Right cardiac atrium (tissue), 5 donors: Measurements from ENCODE around the gene C1QTNF3. TPM values are rescaled to one million over a fixed set of nuclear protein-coding genes. Genes with fewer than 3 reads are reported as not detected.

Experiments
- ATAC-seq, 2 donors: fragments of 200-7000 bp; cut with Tn5 transposase; one replicate each; pipeline versions ENCODE4 v1.8.0 to v1.9.1; 2020; ENCODE audit warnings: moderate library complexity in 2 of 2, mild to moderate bottlenecking in 1 of 2
- DNase-seq, 3 donors: peaks; one replicate each; pipeline ENCODE4 v3.0.0-alpha.2; 2020
- H3K27ac ChIP-seq: one replicate; pipeline ENCODE4 v1.5.1; 2013; ENCODE audit warnings: mild to moderate bottlenecking, low read length, control low read depth, moderate library complexity
- H3K27me3 ChIP-seq: one replicate; pipeline ENCODE4 v1.6.1; 2013; ENCODE audit not compliant: control insufficient read depth, insufficient read depth
- H3K4me1 ChIP-seq: one replicate; pipeline ENCODE4 v1.6.1; 2013; ENCODE audit warnings: low read length; ENCODE audit not compliant: control insufficient read depth, insufficient read depth
- H3K4me3 ChIP-seq: one replicate; pipeline ENCODE4 v1.5.1; 2013; ENCODE audit warnings: low read length, control low read depth
- H3K9me3 ChIP-seq: one replicate; pipeline ENCODE4 v1.6.1; 2013; ENCODE audit warnings: low read length; ENCODE audit not compliant: control insufficient read depth
- WGBS: extraction: QIAGEN DNeasy Blood & Tissue Kit; methylation state at CpG from one replicate; pipeline ENCODE4 v1.1.7; 2013; 5-methylcytosine and 5-hydroxymethylcytosine counted together
- intact Hi-C, 4 donors: fragments of 100-400 bp; cut with DNase I; formaldehyde crosslinking; loops; one replicate each; pipeline versions ENCODE4 v1.11.0 to v1.14.0; 2022 to 2023
- polyA plus RNA-seq: library from polyadenylated mRNA; stranded (reverse); fragments of 200-250 nt; gene quantifications from one replicate; pipeline ENCODE4 v1.2.3, GENCODE V29; 2013
- total RNA-seq, 4 donors: library from RNA; stranded (reverse); fragmentation: NEBNext Ultra II Directional; extraction: Animal tissue kit (Norgen Biotek cat#: 25700); gene quantifications; one replicate each; pipeline ENCODE4 v1.2.1, GENCODE V29; 2021
- donor health status: healthy with polysubstance abuse.
- donor health status: DM: no; HTN: yes; CAD: no.
- donor health status: DM: no; HTN: no; CAD: no.
- donor health status: DM: no; HTN: yes; CAD: no; lungs with severe emphysema.
- donor health status: DM: yes; HTN: yes; CAD: no.

The C1QTNF3 gene
- total and polyA plus RNA-seq, 5 donors = 1.5 to 4.3 (median 2.5) TPM

GRCh38 chr5:34051374-34051980, 8.5 kb upstream of the C1QTNF3 start:
- intact Hi-C loops = no loop called here
- no peak overlapping the region for H3K27ac ChIP-seq
- no peak for ATAC-seq
- peaks cover 2% of the 10 kb centered on the region for H3K4me1 ChIP-seq
- no peaks in the 10 kb centered on the region for H3K27me3 ChIP-seq
- no peak for DNase-seq
- H3K4me3 ChIP-seq = no peak overlapping the region
- no peaks in the 10 kb centered on the region for H3K9me3 ChIP-seq
- WGBS = 77% methylated on average over 4 of the region's 4 CpGs

DNA sequence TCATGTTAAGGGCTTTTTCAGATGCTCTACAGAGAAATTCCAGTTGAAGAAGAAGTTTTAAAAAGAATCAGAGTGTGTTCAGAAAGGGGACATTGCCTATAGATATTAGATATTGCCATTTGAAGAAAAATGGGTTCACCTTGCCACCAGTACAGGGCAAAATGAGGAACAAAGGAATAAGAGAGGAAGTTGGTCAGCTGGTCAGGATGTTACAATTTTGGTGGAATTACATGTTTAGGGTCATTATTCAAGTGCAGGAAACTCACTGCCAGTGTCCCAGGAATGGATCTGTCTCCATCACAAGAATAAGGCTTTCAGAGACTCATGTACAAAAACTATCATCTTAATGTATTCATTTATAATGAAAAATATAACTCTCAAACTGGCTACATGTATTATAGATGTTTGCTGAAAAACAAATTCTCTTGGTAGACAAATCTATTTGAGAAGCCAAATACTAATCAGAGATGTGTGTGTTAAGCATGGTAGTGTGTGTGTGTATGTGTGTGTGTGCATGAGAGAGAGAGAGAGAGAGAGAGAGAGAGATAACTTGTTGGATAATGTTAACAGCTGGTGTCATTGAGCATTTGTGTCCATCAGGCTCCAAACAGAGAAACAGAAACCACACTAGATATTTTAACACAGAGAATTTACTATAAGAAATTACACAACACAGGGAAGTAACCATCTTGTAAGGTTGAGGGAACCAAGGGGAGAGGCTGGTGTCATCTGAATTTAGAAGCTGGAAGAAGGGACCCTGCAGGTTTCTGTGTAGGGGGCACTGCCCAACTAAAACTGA, 5.0 kb upstream of the C1QTNF3 start:
- intact Hi-C loops = no loop called here
- no peak for DNase-seq
- H3K27me3 ChIP-seq = no peaks in the 10 kb centered on the region
- peaks cover 11% of the 10 kb centered on the region for H3K4me1 ChIP-seq
- no peaks in the 10 kb centered on the region for H3K9me3 ChIP-seq
- H3K27ac ChIP-seq = no peak overlapping the region
- ATAC-seq = no peak
- no peak overlapping the region for H3K4me3 ChIP-seq

- WGBS = 66% methylated on average over 4 of the region's 4 CpGs
- peaks cover 12% of the 10 kb centered on the region for H3K4me1 ChIP-seq
- no peak overlapping the region for H3K27ac ChIP-seq
- no peak overlapping the region for H3K4me3 ChIP-seq
- no peaks in the 10 kb centered on the region for H3K27me3 ChIP-seq
- intact Hi-C loops = no loop called here
- DNase-seq = no peak
- no peak for ATAC-seq
- H3K9me3 ChIP-seq = no peaks in the 10 kb centered on the region
Observed at GRCh38 chr5:34047143-34047542, 4.1 kb upstream of the C1QTNF3 start.

DNA sequence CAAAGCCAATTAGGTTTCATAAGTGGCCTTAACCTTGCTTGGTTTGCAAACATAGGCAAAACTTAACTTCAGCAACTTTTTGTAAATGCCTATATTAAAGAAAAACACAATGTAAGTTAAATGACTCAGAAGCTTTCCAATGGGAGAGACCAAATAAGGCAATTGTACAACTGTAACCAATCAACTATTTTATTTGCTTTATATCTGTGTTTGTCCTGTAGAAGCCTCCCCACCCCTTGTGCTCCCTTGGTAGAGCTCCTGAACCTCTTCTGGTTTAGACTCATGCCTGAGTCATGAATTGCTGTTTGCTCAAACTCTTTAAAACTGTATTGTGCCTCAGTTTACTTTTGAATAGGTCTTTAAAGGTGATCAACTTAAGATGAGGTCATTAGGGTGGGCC, 3.0 kb upstream of the C1QTNF3 start:
- intact Hi-C loops = no loop called here
- no peak overlapping the region for H3K27ac ChIP-seq
- DNase-seq = no peak
- H3K27me3 ChIP-seq = no peaks in the 10 kb centered on the region
- no peak overlapping the region for H3K4me3 ChIP-seq
- no peaks in the 10 kb centered on the region for H3K9me3 ChIP-seq
- ATAC-seq = no peak
- H3K4me1 ChIP-seq = peaks cover 12% of the 10 kb centered on the region

GRCh38 chr5:34045023-34045422, 2.0 kb upstream of the C1QTNF3 start:
- Histone ChIP-seq H3K4me3 (no peak overlapping the region), H3K9me3 (no peaks in the 10 kb centered on the region), H3K27me3 (no peaks in the 10 kb centered on the region), H3K4me1 (peaks cover 12% of the 10 kb centered on the region), H3K27ac (peak overlapping the region; percentile 59)
- 70% methylated on average over 3 of the region's 3 CpGs for WGBS
- intact Hi-C loops = no loop called here
- ATAC-seq (no peak), DNase-seq (no peak)

DNA sequence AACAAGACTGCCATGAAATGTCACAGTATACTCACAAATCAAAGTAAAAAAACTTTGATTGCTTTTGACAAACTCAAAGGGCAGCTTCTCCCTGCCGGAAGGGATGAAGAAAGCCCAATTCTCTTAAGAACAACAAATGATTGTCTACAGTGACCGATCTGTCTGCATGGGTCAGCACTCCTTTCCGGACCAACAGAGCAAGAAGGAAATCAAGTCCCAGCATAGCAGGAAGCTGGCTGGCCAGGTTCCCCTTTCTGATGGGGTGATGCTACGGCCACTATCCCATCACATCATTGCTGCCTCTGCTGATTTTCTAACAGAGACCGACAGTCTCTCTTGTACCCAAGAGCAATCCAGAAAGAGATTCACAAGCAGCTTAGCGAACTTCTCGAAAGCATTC, 692 bp downstream of the C1QTNF3 start:
- 42% methylated on average over 7 of the region's 7 CpGs for WGBS
- ATAC-seq = peak; percentile 75 to 91
- no peaks in the 10 kb centered on the region for H3K27me3 ChIP-seq
- intact Hi-C loops = no loop called here
- H3K9me3 ChIP-seq = no peaks in the 10 kb centered on the region
- peaks cover 12% of the 10 kb centered on the region for H3K4me1 ChIP-seq
- H3K4me3 ChIP-seq = no peak overlapping the region
- DNase-seq = peak; percentile 47 to 69 (median 68)
- H3K27ac ChIP-seq = no peak overlapping the region

DNA sequence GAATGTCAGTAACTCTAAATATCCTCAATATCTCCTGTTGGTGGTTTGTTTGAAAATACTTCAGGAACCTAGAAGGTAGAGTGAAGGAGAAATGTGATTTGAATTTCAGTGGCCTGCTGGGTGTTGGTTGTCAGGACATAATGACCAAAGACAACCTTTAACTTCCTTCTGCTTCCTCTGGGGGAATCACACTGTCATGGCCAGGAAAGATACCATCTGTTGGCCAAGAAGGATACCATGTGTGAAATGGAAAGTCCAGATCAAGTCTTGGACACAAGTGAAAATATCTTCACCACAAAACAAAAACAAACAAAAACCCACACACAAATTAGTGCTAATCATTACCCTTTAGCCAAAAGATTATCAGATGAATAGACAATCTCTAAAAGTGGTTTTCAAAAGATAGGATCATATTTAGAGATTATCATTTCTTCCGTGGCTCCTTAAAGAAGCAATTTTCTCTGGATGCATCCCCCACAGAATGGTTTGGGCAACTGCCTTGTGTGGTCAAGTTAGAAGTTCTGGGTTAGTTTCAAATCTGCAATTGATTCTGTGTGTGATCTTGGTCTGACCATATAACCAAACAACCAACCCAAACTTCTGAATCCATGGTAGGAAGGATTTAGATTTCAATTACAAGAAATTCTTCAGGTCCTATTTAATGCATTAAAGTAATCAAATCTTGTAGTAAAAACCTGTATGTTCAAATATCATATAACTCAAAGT, 1.6 kb downstream of the C1QTNF3 start:
- no peak for ATAC-seq
- intact Hi-C loops = no loop called here
- H3K4me3 ChIP-seq = no peak overlapping the region
- no peak for DNase-seq
- H3K4me1 ChIP-seq = peaks cover 12% of the 10 kb centered on the region
- no peaks in the 10 kb centered on the region for H3K9me3 ChIP-seq
- H3K27ac ChIP-seq = no peak overlapping the region
- 62% methylated on average over 1 of the region's 1 CpG for WGBS
- H3K27me3 ChIP-seq = no peaks in the 10 kb centered on the region

DNA sequence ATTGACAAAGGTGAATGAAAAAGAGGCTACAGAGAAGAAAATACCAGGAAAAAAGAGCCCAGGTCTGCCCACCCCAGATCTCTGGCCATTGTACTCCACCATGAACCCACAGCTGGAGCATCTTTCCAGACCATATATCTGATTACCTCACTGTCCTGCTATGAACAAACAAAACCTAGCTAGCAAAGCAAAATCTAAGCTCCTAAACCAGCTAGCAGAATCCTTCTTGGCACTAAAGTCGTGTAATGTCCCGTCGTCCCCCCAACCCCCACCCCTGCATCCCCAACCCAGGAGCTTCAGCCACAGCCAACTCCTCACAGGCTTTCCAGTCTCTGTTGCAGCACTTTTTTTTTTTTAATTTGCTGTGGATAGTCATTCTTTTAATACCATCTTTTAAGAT, 2.5 kb downstream of the C1QTNF3 start:
- no peaks in the 10 kb centered on the region for H3K9me3 ChIP-seq
- no peak overlapping the region for H3K27ac ChIP-seq
- H3K27me3 ChIP-seq = no peaks in the 10 kb centered on the region
- no peak for DNase-seq
- intact Hi-C loops = no loop called here
- H3K4me3 ChIP-seq = no peak overlapping the region
- 76% methylated on average over 3 of the region's 3 CpGs for WGBS
- peaks cover 12% of the 10 kb centered on the region for H3K4me1 ChIP-seq
- ATAC-seq = no peak

DNA sequence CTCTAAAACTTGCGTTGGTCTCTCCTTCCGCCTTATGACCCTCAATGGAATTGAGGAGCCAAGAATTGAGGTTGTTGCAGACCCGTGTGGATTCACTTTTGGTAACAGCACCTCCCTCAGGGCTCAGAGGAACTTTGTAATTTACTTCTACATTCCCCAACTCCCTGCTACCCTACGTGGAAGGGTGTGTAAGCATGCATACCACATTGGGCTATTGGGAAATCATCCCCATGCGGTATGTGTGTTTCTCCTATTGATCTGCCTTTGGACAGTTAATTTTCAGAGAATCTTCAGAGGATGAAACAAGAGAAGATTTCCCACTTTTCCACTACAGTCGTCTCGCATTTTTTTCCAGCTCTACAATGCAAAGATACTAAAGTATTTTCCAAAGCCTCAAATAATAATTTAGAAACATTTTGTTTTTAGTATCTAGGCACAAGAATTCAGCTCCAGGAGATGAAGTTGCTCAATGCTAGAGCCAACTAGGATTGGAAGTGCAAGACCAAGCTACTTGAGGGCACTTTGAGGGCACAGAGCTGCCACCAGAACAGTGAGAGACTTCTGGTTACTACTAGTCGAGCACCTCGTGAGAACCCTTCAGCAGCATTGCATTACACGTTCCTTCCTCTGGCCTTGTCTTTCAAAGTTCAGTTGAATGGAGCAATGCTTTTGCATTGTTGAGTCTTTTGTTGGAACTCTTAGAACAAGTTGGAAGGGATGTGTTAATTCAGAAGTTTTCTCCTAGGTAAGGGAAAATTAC, 3.4 kb downstream of the C1QTNF3 start:
- peaks cover 10% of the 10 kb centered on the region for H3K4me1 ChIP-seq
- DNase-seq = no peak
- H3K4me3 ChIP-seq = no peak overlapping the region
- ATAC-seq = no peak
- H3K9me3 ChIP-seq = no peaks in the 10 kb centered on the region
- no peak overlapping the region for H3K27ac ChIP-seq
- WGBS = 95% methylated on average over 10 of the region's 10 CpGs
- intact Hi-C loops = no loop called here
- H3K27me3 ChIP-seq = no peaks in the 10 kb centered on the region

- Histone ChIP-seq H3K4me1 (peaks cover 9% of the 10 kb centered on the region), H3K27ac (no peak overlapping the region), H3K9me3 (no peaks in the 10 kb centered on the region), H3K27me3 (no peaks in the 10 kb centered on the region), H3K4me3 (no peak overlapping the region)
- ATAC-seq (no peak), DNase-seq (no peak)
- WGBS = 94% methylated on average over 4 of the region's 4 CpGs
- intact Hi-C loops = no loop called here
Observed at GRCh38 chr5:34038838-34039237, 4.2 kb downstream of the C1QTNF3 start.

DNA sequence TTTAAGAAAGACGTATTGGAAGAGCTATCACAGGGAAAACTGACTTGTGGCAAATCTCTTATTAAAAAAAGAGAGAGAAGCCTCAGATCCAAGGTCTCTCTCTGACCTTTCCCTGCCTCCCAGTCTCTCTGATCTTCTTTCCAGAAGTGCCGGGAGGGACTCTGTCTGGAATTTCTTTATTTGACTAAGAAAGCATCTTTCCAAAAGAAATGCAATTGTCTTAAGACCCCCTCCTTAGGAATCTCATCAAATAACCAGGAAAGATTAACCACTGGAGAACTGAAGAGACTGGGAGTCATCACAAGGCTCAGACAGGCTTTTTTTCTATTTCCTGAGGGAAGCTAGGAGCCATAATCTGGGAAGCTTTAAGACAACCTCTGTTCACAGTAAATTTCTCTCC, 4.6 kb downstream of the C1QTNF3 start:
- intact Hi-C loops = no loop called here

More for the DNA sequence above, 4.6 kb downstream of the C1QTNF3 start:
- H3K4me1 ChIP-seq = peaks cover 7% of the 10 kb centered on the region
- H3K9me3 ChIP-seq = no peaks in the 10 kb centered on the region
- no peak overlapping the region for H3K4me3 ChIP-seq
- DNase-seq (no peak), ATAC-seq (no peak)
- no peak overlapping the region for H3K27ac ChIP-seq
- 67% methylated on average over 2 of the region's 2 CpGs for WGBS
- H3K27me3 ChIP-seq = no peaks in the 10 kb centered on the region
